Stimulated activated CD4-positive, alpha-beta T cell treated with anti-CD3 and anti-CD28 coated beads, Interleukin-12 subunit alpha, Interleukin-12 subunit beta, amount 100 ng/mL, for 48 hours (primary cell): ENCODE data around the gene SLC3A2.
"Not testable (repeated sequence)": the region's sequence is repeated elsewhere in the genome, so short reads cannot be mapped to it uniquely, and the experiment has no call there.

Source experiments
- DNase-seq, 3 donors: peaks; one replicate each; pipeline ENCODE4 v3.0.0-alpha.2; 2020; ENCODE audit warnings: low read depth in 2 of 3, low spot score in 1 of 3

Gene SLC3A2

DNA sequence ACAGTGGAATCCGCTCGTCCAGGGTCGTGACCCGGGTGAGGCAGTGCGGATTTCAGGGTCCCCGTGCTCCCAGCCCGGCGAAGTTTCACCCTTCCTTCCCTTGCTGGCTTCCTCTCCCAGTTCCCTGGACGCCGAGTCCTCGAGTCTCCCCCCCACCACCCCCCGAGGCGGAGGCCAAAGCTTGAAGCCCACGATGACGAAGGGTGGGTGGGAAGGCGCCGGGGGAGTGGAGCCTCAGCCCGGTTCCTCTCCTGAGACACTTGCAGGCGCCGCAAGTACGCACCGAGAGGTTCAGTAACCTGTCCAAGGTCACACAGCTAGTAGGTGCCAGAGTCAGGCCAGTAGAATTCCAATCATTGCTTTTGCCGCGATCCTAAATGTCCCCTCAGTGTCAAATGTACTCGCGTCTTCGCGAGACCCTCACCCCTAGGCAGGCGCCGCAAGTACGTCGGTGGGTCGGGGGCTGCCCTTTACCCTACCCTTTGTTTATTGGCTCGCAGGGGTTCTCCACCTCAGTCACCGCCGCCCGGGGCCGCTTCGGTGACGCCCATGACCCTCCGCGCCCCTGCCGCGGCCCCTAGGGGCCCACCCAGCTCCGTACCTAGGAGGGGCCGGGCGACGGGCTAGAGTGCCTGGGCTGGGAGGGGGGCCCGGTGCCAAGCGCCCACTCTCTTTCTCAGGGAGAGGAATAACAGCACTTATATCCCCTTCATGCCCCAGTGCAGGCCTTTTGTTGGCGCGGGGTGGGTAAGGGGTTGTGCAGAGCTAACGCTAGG lies 46.2 kb downstream of the SLC3A2 start:
- no peak for DNase-seq

DNA sequence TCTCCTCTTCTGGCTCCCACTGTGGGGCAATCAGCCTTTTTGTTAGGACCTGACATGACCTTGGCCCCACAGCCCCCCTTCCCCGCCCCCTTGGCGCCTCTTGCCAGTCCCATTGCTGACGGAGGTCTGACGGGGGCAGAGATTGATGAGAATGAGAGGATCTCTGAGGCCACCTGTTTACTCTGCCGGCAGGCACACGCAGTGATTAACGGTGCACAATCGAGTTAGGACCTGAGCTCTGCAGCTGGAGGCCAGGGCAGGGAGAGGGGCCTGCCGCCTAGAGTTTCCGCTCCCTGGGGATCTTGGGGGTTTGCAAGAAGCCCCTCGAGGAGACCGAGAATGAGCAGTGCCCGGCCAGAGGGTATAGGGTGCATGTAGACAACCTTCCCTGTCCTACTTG lies 47.3 kb downstream of the SLC3A2 start:
- no peak for DNase-seq

GRCh38 chr11:62930157-62930556 lies 49.5 kb downstream of the SLC3A2 start:
- DNase-seq = no peak

GRCh38 chr11:62930666-62931065 lies 50.0 kb downstream of the SLC3A2 start:
- no peak for DNase-seq

DNA sequence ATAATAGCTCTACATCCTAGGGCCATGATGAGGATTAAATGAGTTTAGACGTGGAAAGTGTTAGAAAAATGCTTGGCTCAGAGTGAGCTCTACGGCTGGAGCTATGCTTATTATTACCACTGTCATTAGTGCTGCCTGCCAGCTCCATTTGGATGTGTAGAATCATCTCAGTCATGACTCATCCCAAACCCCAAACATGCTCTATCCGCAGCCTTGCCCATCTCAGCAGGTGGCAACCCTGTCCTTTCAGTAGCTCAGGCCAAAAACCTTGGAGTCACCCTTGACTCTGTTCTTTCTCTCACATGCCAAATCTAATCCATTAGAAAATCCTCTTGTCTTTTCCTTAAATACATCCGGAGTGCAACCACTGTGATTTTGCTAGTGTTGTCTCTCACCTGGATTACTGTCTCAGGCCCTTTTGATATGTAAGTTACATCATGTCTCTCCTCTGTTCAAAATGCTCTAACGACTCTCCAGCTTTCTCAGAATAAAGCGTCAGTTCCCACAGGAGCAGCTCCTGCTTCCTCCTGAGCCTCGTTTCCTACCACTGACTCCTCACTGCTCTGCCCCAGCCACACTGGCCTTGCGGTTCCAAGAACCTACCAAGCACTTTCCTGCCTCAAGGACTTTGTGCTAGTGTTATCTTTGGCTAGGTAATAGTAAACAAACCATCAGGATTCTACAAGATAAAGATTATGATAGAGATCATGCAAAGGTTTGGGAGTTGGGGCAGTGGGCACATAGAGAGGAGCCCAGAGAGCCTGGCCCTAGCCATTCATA lies 51.0 kb downstream of the SLC3A2 start:
- DNase-seq = no peak

- no peak for DNase-seq
Measured at GRCh38 chr11:62933285-62933684, 52.6 kb downstream of the SLC3A2 start.

- DNase-seq = no peak
Measured at GRCh38 chr11:62933750-62934495, 53.2 kb downstream of the SLC3A2 start.

- DNase-seq = no peak
Measured at GRCh38 chr11:62934496-62934785, 53.7 kb downstream of the SLC3A2 start.

DNA sequence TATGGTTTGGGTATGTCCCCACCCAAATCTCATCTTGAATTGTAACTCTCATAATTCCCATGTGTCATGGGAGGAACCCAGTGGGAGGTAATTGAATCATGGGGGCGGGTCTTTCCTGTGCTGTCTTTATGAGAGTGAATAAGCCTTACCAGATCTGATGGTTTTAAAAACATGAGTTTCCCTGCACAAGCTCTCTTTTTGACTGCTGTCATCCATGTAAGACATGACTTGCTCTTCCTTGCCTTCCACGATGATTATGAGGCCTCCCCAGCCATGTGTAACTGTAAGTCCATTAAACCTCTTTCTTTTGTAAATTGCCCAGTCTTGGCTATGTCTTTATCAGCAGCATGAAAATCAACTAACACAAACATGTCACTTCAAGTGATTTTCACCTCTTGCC lies 56.8 kb downstream of the SLC3A2 start:
- DNase-seq = not testable (repeated sequence)
